Ovary (tissue), 9 donors: ENCODE results near the gene MSANTD2. TPM values are rescaled to one million over a fixed set of nuclear protein-coding genes. Genes with fewer than 3 reads are reported as not detected.
A peak's percentile ranks its signal among the peaks of the same experiment; 100 is the strongest.

Source experiments
- DNase-seq, 5 donors: peaks; one replicate each; pipeline ENCODE4 v3.0.0-alpha.2; 2019 to 2020
- H3K27ac ChIP-seq, 2 donors: fragments of 200-600 bp; one replicate each; pipeline versions ENCODE4 v1.5.1 to v1.8.0; 2019 to 2022
- H3K27me3 ChIP-seq: fragments of 200-600 bp; one replicate; pipeline ENCODE4 v1.8.0; 2022
- H3K36me3 ChIP-seq: fragments of 200-600 bp; sonication (generic); one replicate; pipeline ENCODE4 v1.5.1; 2019
- H3K4me1 ChIP-seq: one replicate; pipeline ENCODE4 v1.8.1; 2013; ENCODE audit warnings: mild to moderate bottlenecking, moderate library complexity; ENCODE audit not compliant: insufficient read depth
- H3K4me3 ChIP-seq: fragments of 200-600 bp; sonication (generic); one replicate; pipeline ENCODE4 v1.5.1; 2017
- H3K9me3 ChIP-seq, 2 donors: fragments of 200-600 bp in 1 of 2; sonication (generic) in 1 of 2; one replicate each; pipeline versions ENCODE4 v1.5.1 to v1.8.1; 2013 to 2019; ENCODE audit warnings: mild to moderate bottlenecking in 1 of 2, moderate library complexity in 1 of 2
- CTCF ChIP-seq, 3 donors: fragments of 450-650 bp in 2 of 3; fragments of 200-600 bp in 1 of 3; IDR thresholded peaks; one replicate each; pipeline versions ENCODE4 v1.5.1 to v1.8.0; 2016 to 2022; ENCODE audit warnings: antibody characterized with exemption in 3 of 3, mild to moderate bottlenecking in 1 of 3
- EP300 ChIP-seq: sonication (generic); formaldehyde crosslinking; IDR thresholded peaks from one replicate; pipeline ENCODE4 v1.6.1; 2017; ENCODE audit warnings: antibody characterized with exemption
- POLR2A ChIP-seq: fragments of 450-650 bp; IDR thresholded peaks from one replicate; pipeline ENCODE4 v1.6.1; 2017; ENCODE audit warnings: antibody characterized with exemption, mild to moderate bottlenecking, moderate library complexity
- WGBS, 3 donors: extraction: QIAGEN DNeasy Blood & Tissue Kit in 1 of 3; methylation state at CpG; one replicate each; pipeline versions ENCODE4 v1.1.5 to v1.1.7; 2013 to 2017; 5-methylcytosine and 5-hydroxymethylcytosine counted together
- intact Hi-C, 4 donors: fragments of 100-400 bp; cut with DNase I; formaldehyde crosslinking; loops; one replicate each; pipeline versions ENCODE4 v1.11.0 to v1.15.1; 2022 to 2023
- polyA plus RNA-seq, 2 donors: library from polyadenylated mRNA; stranded (reverse); fragments of 200-250 nt in 1 of 2; fragments of 350-450 nt in 1 of 2; fragmentation: Illumina TruSeq in 1 of 2; extraction: RNeasy Lipid Tissue Mini Kit (QIAGEN cat#74804) in 1 of 2; gene quantifications; one replicate each; pipeline ENCODE4 v1.2.3, GENCODE V29; 2013 to 2014
- total RNA-seq, 7 donors: library from RNA; depleted of rRNA in 2 of 7; stranded (reverse); fragments of >200 nt in 2 of 7; fragmentation: NEBNext Ultra II Directional in 3 of 7; extraction: Animal tissue kit (Norgen Biotek cat#: 25700) in 3 of 7; gene quantifications; one replicate each; pipeline versions ENCODE4 v1.1.0 to v1.2.4, GENCODE V29; 2016 to 2023
- donor health status: DM: no; HTN: no; CAD: no; lungs with moderate emphysema.
- donor health status: DM: no; HTN: no; CAD: no.
- donor health status: Bipolar disorder and iron deficiency.
- donor health status: DM: yes; HTN: yes; CAD: no.
- donor health status: DM: no; HTN: no; CAD: no.
- donor health status: DM: yes; HTN: yes; CAD: no.

MSANTD2 gene
- total and polyA plus RNA-seq, 9 donors, result 9.9 to 19.4 (median 16.7) TPM

- intact Hi-C loops, result loop anchor here in 1 of 4 donors (10.0 kb wide), 1 partner anchor 75 kb away; no protein-coding TSS in a partner anchor
- TF ChIP-seq POLR2A (no peak), CTCF (IDR thresholded peaks at IDR 0.05) (no peak), EP300 (no peak)
- 97 to 98% (median 97%) methylated on average over 8 of the region's 8 CpGs for WGBS, 3 donors
- DNase-seq, result no peak
- H3K4me1 ChIP-seq, result no peaks in the 10 kb centered on the region
- H3K27me3 ChIP-seq, result no peaks in the 10 kb centered on the region
- H3K36me3 ChIP-seq, result no peaks in the 10 kb centered on the region
- no peaks in the 10 kb centered on the region for H3K9me3 ChIP-seq
- no peak overlapping the region for H3K4me3 ChIP-seq
- no peak overlapping the region for H3K27ac ChIP-seq
These were observed 30.1 kb downstream of the MSANTD2 start for GRCh38 chr11:124769806-124770774.

- H3K9me3 ChIP-seq, result no peaks in the 10 kb centered on the region
- TF ChIP-seq CTCF (IDR thresholded peaks at IDR 0.05) (no peak), POLR2A (no peak), EP300 (no peak)
- 85 to 88% (median 87%) methylated on average over 8 of the region's 8 CpGs for WGBS, 3 donors
- no peak overlapping the region for H3K4me3 ChIP-seq
- H3K27me3 ChIP-seq, result no peaks in the 10 kb centered on the region
- intact Hi-C loops, result loop anchor here in 1 of 4 donors (10.0 kb wide), 1 partner anchor 76 kb away; no protein-coding TSS in a partner anchor
- no peak for DNase-seq
- H3K27ac ChIP-seq, result no peak overlapping the region
- H3K36me3 ChIP-seq, result no peaks in the 10 kb centered on the region
- H3K4me1 ChIP-seq, result no peaks in the 10 kb centered on the region
These were observed 31.3 kb downstream of the MSANTD2 start for GRCh38 chr11:124768914-124769313.

GRCh38 chr11:124766156-124766555 lies 34.0 kb downstream of the MSANTD2 start:
- Histone ChIP-seq H3K4me1 (no peaks in the 10 kb centered on the region), H3K36me3 (no peaks in the 10 kb centered on the region), H3K9me3 (no peaks in the 10 kb centered on the region), H3K27ac (no peak overlapping the region), H3K4me3 (no peak overlapping the region), H3K27me3 (no peaks in the 10 kb centered on the region)
- no peak for DNase-seq
- intact Hi-C loops, result loop anchor here in 1 of 4 donors (10.0 kb wide), 1 partner anchor 79 kb away; no protein-coding TSS in a partner anchor
- 96 to 98% (median 97%) methylated on average over 2 of the region's 2 CpGs for WGBS, 3 donors
- TF ChIP-seq CTCF (IDR thresholded peaks at IDR 0.05), result no peak
- TF ChIP-seq EP300, result no peak
- TF ChIP-seq POLR2A, result no peak

- peak; percentile 77 to 91 (median 86) for DNase-seq
- Histone ChIP-seq H3K27me3 (peaks cover 7% of the 10 kb centered on the region), H3K4me3 (peak overlapping the region; percentile 41), H3K27ac (no peak overlapping the region), H3K36me3 (no peaks in the 10 kb centered on the region), H3K9me3 (no peaks in the 10 kb centered on the region), H3K4me1 (peaks cover 4% of the 10 kb centered on the region)
- TF ChIP-seq EP300, result no peak
- TF ChIP-seq CTCF (IDR thresholded peaks at IDR 0.05), result peak; percentile 38 to 43 (median 40)
- WGBS, 3 donors, result 3 to 6% (median 4%) methylated on average over 21 of the region's 21 CpGs
- intact Hi-C loops, result loop anchor here in 3 of 4 donors (2.0 to 10.0 kb wide), 5 partner anchors 74 to 96 kb away; partner anchors contain the start of genes SIAE (in 1 of the 3) and SPA17 (in 1 of the 3)
These were observed 36.9 kb downstream of the MSANTD2 start for GRCh38 chr11:124763156-124763947.
